Pulmonary artery endothelial cell (primary cell): ENCODE results near the gene TTLL3. TPM values are rescaled to one million over a fixed set of nuclear protein-coding genes. Genes with fewer than 3 reads are reported as not detected.

ENCODE experiments used
- DNase-seq: peaks from one replicate; pipeline ENCODE4 v3.0.0-alpha.2; 2011; ENCODE audit warnings: low read depth, low spot score
- total RNA-seq: library from RNA; depleted of rRNA; stranded (reverse); fragments of >200 nt; gene quantifications from 2 replicates; pipeline ENCODE4 v1.2.3, GENCODE V29; 2014

TTLL3 gene
- total RNA-seq, 1 donor from 2014 or later, result 7.1 TPM

- DNase-seq, result no peak
Observed at GRCh38 chr3:9806137-9806536, 3.9 kb upstream of the TTLL3 start.

- no peak for DNase-seq
Observed at GRCh38 chr3:9806688-9807589, 3.1 kb upstream of the TTLL3 start.

GRCh38 chr3:9807981-9808344 lies 2.1 kb upstream of the TTLL3 start:
- no peak for DNase-seq

GRCh38 chr3:9808345-9809037 lies 1.6 kb upstream of the TTLL3 start:
- no peak for DNase-seq

GRCh38 chr3:9809239-9809614 lies 835 bp upstream of the TTLL3 start:
- DNase-seq, result no peak

- no peak for DNase-seq
Observed at GRCh38 chr3:9810433-9810770, 340 bp downstream of the TTLL3 start.

- DNase-seq, result no peak
Observed at GRCh38 chr3:9810846-9811245, 784 bp downstream of the TTLL3 start.

- no peak for DNase-seq
Observed at GRCh38 chr3:9812870-9813483, 2.9 kb downstream of the TTLL3 start.

- DNase-seq, result no peak
Observed at GRCh38 chr3:9815986-9816385, 5.9 kb downstream of the TTLL3 start.

- no peak for DNase-seq
Observed at GRCh38 chr3:9817436-9817835, 7.4 kb downstream of the TTLL3 start.

- DNase-seq, result no peak
Observed at GRCh38 chr3:9818666-9819335, 8.7 kb downstream of the TTLL3 start.

GRCh38 chr3:9820543-9820942 lies 10.5 kb downstream of the TTLL3 start:
- no peak for DNase-seq

- no peak for DNase-seq
Observed at GRCh38 chr3:9820946-9821345, 10.9 kb downstream of the TTLL3 start.

- no peak for DNase-seq
Observed at GRCh38 chr3:9825451-9826040, 15.5 kb downstream of the TTLL3 start.

- no peak for DNase-seq
Observed at GRCh38 chr3:9826815-9827573, 16.9 kb downstream of the TTLL3 start.

GRCh38 chr3:9828801-9829755 lies 19.0 kb downstream of the TTLL3 start:
- DNase-seq, result no peak

GRCh38 chr3:9831253-9831652 lies 21.2 kb downstream of the TTLL3 start:
- DNase-seq, result no peak

- no peak for DNase-seq
Observed at GRCh38 chr3:9833078-9833477, 23.0 kb downstream of the TTLL3 start.

- DNase-seq, result no peak
Observed at GRCh38 chr3:9834520-9835380, 24.7 kb downstream of the TTLL3 start.
